Mucosa of rectum (tissue), 2 donors: ENCODE results near the gene NHLH2.
A peak's percentile ranks its signal among the peaks of the same experiment; 100 is the strongest.

Experiments used
- H3K27ac ChIP-seq, 2 donors: one replicate each; pipeline ENCODE4 v1.7.0; 2013; ENCODE audit warnings: inconsistent platforms in 2 of 2, low read depth in 2 of 2, low read length in 2 of 2
- H3K27me3 ChIP-seq, 2 donors: one replicate each; pipeline ENCODE4 v1.7.0; 2013; ENCODE audit warnings: low read length in 2 of 2; ENCODE audit not compliant: control insufficient read depth in 2 of 2, insufficient read depth in 2 of 2
- H3K36me3 ChIP-seq, 2 donors: one replicate each; pipeline ENCODE4 v1.7.0; 2013; ENCODE audit warnings: low read length in 2 of 2; ENCODE audit not compliant: control insufficient read depth in 2 of 2, insufficient read depth in 2 of 2
- H3K4me1 ChIP-seq, 2 donors: one replicate each; pipeline ENCODE4 v1.7.0; 2013; ENCODE audit warnings: low read length in 2 of 2, mild to moderate bottlenecking in 1 of 2; ENCODE audit not compliant: control insufficient read depth in 2 of 2, insufficient read depth in 2 of 2
- H3K4me3 ChIP-seq, 2 donors: one replicate each; pipeline ENCODE4 v1.7.0; 2013; ENCODE audit warnings: low read length in 2 of 2
- H3K9ac ChIP-seq, 2 donors: one replicate each; pipeline ENCODE4 v1.7.0; 2013; ENCODE audit warnings: low read length in 2 of 2, low read depth in 1 of 2, mild to moderate bottlenecking in 1 of 2
- H3K9me3 ChIP-seq, 2 donors: one replicate each; pipeline ENCODE4 v1.7.0; 2013; ENCODE audit warnings: low read length in 2 of 2; ENCODE audit not compliant: control insufficient read depth in 2 of 2
- donor health status: healthy.
- donor health status: Normal muscosa, but diverticular disease.

Gene NHLH2

GRCh38 chr1:115839029-115839678, 1.8 kb downstream of the NHLH2 start:
- peaks cover 5 to 13% of the 10 kb centered on the region in 2 donors for H3K4me1 ChIP-seq
- peaks cover 59 to 67% of the 10 kb centered on the region in 2 donors for H3K27me3 ChIP-seq
- no peak overlapping the region for H3K9ac ChIP-seq
- H3K36me3 ChIP-seq, result no peaks in the 10 kb centered on the region
- H3K9me3 ChIP-seq, result no peaks in the 10 kb centered on the region
- H3K4me3 ChIP-seq, result peak overlapping the region in 1 of 2 donors; percentile 17
- no peak overlapping the region for H3K27ac ChIP-seq

GRCh38 chr1:115838431-115839028, 2.4 kb downstream of the NHLH2 start:
- H3K27me3 ChIP-seq, result peaks cover 56 to 62% of the 10 kb centered on the region in 2 donors

GRCh38 chr1:115837740-115838421, 3.0 kb downstream of the NHLH2 start:
- Histone ChIP-seq H3K4me1 (peaks cover 5 to 13% of the 10 kb centered on the region in 2 donors), H3K9ac (no peak overlapping the region), H3K4me3 (peak overlapping the region in 1 of 2 donors; percentile 20), H3K36me3 (no peaks in the 10 kb centered on the region), H3K9me3 (no peaks in the 10 kb centered on the region), H3K27ac (no peak overlapping the region), H3K27me3 (peaks cover 53 to 58% of the 10 kb centered on the region in 2 donors)

More at GRCh38 chr1:115838431-115839028, 2.4 kb downstream of the NHLH2 start:
- Histone ChIP-seq H3K36me3 (no peaks in the 10 kb centered on the region), H3K4me1 (peaks cover 5 to 13% of the 10 kb centered on the region in 2 donors), H3K27ac (no peak overlapping the region), H3K4me3 (peak overlapping the region in 1 of 2 donors; percentile 20), H3K9me3 (no peaks in the 10 kb centered on the region), H3K9ac (no peak overlapping the region)

GRCh38 chr1:115837341-115837739, 3.6 kb downstream of the NHLH2 start:
- H3K9me3 ChIP-seq, result no peaks in the 10 kb centered on the region
- H3K36me3 ChIP-seq, result no peaks in the 10 kb centered on the region
- no peak overlapping the region for H3K4me3 ChIP-seq
- peaks cover 48 to 54% of the 10 kb centered on the region in 2 donors for H3K27me3 ChIP-seq
- no peak overlapping the region for H3K9ac ChIP-seq
- H3K4me1 ChIP-seq, result peaks cover 5 to 13% of the 10 kb centered on the region in 2 donors
- no peak overlapping the region for H3K27ac ChIP-seq

GRCh38 chr1:115833856-115834255, 7.1 kb downstream of the NHLH2 start:
- Histone ChIP-seq H3K9me3 (no peaks in the 10 kb centered on the region), H3K27me3 (peaks cover 22 to 34% of the 10 kb centered on the region in 2 donors), H3K27ac (no peak overlapping the region), H3K4me3 (no peak overlapping the region), H3K9ac (no peak overlapping the region), H3K4me1 (peaks cover 3 to 11% of the 10 kb centered on the region in 2 donors), H3K36me3 (no peaks in the 10 kb centered on the region)

- H3K9ac ChIP-seq, result no peak overlapping the region
- no peak overlapping the region for H3K27ac ChIP-seq
- peaks cover 18 to 30% of the 10 kb centered on the region in 2 donors for H3K27me3 ChIP-seq
- H3K9me3 ChIP-seq, result no peaks in the 10 kb centered on the region
- no peaks in the 10 kb centered on the region for H3K36me3 ChIP-seq
- H3K4me1 ChIP-seq, result peaks cover 4 to 6% of the 10 kb centered on the region in 2 donors
- no peak overlapping the region for H3K4me3 ChIP-seq
Measured at GRCh38 chr1:115832651-115833050, 8.3 kb downstream of the NHLH2 start.

- Histone ChIP-seq H3K36me3 (no peaks in the 10 kb centered on the region), H3K4me1 (peaks cover 4 to 6% of the 10 kb centered on the region in 2 donors), H3K27ac (no peak overlapping the region), H3K9ac (no peak overlapping the region), H3K27me3 (peaks cover 17 to 27% of the 10 kb centered on the region in 2 donors), H3K4me3 (no peak overlapping the region), H3K9me3 (no peaks in the 10 kb centered on the region)
Measured at GRCh38 chr1:115830963-115831362, 10.0 kb downstream of the NHLH2 start.

GRCh38 chr1:115829947-115830346, 11.0 kb downstream of the NHLH2 start:
- H3K4me3 ChIP-seq, result no peak overlapping the region
- H3K27ac ChIP-seq, result no peak overlapping the region
- H3K9ac ChIP-seq, result no peak overlapping the region
- peaks cover 17 to 19% of the 10 kb centered on the region in 2 donors for H3K27me3 ChIP-seq
- peaks cover 4 to 6% of the 10 kb centered on the region in 2 donors for H3K4me1 ChIP-seq
- no peaks in the 10 kb centered on the region for H3K9me3 ChIP-seq
- no peaks in the 10 kb centered on the region for H3K36me3 ChIP-seq

GRCh38 chr1:115829023-115829674, 11.8 kb downstream of the NHLH2 start:
- peak overlapping the region; percentile 12 to 26 for H3K9ac ChIP-seq
- no peaks in the 10 kb centered on the region for H3K9me3 ChIP-seq
- no peaks in the 10 kb centered on the region for H3K36me3 ChIP-seq
- H3K4me3 ChIP-seq, result peak overlapping the region in 1 of 2 donors; percentile 37
- peak overlapping the region in 1 of 2 donors; percentile 44 for H3K27ac ChIP-seq
- peaks cover 4 to 6% of the 10 kb centered on the region in 2 donors for H3K4me1 ChIP-seq
- H3K27me3 ChIP-seq, result peaks cover 16 to 17% of the 10 kb centered on the region in 2 donors
